Putamen (tissue), 1 donor: ENCODE results near the gene ARMC9.
"Not testable (repeated sequence)": the region's sequence is repeated elsewhere in the genome, so short reads cannot be mapped to it uniquely, and the experiment has no call there.

Experiments
- DNase-seq: peaks from one replicate; pipeline ENCODE4 v3.0.0-alpha.2; 2016; ENCODE audit warnings: low spot score

ARMC9 gene

DNA sequence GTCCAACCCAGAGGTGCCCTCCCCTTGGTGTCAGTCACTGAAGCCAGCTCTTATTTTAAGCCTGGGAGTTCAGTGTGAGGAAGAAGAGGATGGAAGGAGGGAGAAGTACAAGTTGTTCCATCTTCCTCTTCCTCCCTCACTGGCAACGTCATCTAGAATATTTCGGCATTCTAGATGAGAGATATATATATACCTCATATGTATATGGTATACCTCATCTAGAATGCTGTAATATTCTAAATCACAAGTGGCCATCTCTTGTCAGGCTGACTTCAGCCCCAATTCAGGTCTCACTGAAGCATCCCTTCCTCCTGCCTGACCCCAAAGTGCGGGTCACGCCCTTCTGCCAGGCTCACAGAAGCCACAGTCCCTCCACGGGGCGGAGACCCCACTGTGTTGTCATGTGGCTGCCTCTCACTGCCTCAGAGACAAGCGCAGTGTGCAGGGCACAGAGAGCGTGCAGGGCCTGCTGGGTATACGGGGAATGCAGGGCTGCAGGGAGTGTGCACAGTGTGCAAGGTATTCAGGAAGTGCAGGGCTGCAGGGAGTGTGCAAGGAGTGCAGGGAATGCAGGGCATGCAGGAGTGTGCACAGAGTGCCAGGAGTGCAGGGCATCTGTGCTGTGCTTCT is 164.2 kb downstream of the ARMC9 start:
- DNase-seq, result no peak

GRCh38 chr2:231364061-231364460 is 165.6 kb downstream of the ARMC9 start:
- no peak for DNase-seq

GRCh38 chr2:231364961-231365810 is 166.8 kb downstream of the ARMC9 start:
- DNase-seq, result peak; percentile 83

- no peak for DNase-seq
Observed at GRCh38 chr2:231367178-231367577, 168.7 kb downstream of the ARMC9 start.

- DNase-seq, result no peak
Observed at GRCh38 chr2:231369580-231370428, 171.4 kb downstream of the ARMC9 start.

DNA sequence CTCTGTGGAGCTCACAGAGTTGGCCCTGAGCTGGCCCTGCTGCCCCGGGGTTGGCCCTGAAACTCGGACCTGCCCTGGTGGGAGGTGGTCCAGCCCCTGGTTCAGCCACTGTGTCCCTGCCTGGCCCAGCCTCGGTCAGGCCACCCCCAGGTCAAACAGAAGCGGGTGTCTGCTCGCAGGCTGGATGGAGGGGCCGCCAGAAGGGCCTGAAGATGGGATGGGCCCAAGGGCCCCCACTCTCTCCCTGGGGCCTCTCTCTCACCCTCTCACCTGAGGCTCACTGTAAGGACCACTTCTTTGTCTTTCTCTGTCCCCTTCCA is 172.0 kb downstream of the ARMC9 start:
- no peak for DNase-seq

DNA sequence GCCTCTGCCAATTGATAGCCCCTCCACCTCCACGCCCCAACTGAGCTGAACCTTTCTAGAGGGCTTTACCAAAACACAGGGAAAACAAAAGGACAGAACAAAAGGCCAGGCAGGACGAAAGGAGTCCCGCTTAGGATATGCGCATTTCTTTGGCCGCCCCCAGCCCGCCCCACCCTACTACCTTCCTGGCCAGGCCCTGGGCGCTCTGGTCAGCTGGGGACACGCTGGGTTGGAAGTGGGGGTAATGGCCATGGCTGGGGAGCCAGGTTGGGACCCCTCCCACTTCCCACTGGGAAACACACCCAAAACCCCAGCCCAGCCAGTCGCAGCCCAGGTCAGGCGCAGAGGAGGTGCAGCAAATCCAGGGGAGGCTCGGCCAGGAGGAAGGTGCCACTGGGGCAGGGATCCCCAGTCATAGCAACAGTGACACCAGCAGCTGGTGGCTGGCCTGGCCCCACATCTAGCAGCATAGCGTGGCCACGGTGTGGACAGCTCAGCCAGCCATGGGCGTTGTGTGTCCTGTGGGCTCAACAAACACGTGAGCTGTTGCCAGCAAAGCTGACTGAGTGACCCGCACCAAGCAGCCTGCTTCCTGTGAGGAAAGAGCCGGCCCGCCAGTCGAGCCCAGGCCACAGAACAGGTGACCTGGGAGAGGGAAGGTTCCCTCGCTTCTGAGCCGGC is 172.5 kb downstream of the ARMC9 start:
- no peak for DNase-seq

DNA sequence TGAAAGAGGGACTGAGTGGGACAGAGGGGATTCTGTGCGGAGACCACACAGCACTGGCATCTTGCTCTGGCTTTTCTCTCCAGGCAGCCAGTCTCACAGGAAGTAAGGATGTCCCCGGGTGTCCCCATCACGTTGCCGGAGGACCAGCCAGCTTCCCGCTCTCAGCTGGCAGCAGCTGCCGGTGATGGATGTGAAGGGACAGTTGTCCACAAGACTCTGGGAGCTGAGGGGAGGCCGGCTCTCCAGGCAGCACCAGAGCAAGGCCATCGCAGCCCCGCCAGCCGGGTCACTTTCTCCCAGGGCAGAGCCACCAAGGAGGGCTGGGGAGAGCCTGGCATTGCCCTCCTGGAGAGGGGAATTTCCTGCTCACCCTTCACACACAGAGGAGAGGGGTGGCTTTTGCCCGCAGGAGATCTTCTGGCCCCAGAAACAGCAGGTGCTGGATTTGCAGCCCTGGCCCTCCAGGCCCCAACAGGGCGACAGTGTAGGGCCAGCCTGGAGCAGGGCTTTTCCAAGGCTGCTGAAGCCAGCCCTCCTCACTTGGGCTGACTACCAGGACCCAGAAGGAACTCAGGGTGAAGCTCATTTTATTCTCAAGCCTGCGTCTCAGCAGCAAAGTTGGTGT is 173.1 kb downstream of the ARMC9 start:
- DNase-seq, result peak; percentile 68

- no peak for DNase-seq
Observed at GRCh38 chr2:231372326-231372725, 173.9 kb downstream of the ARMC9 start.

DNA sequence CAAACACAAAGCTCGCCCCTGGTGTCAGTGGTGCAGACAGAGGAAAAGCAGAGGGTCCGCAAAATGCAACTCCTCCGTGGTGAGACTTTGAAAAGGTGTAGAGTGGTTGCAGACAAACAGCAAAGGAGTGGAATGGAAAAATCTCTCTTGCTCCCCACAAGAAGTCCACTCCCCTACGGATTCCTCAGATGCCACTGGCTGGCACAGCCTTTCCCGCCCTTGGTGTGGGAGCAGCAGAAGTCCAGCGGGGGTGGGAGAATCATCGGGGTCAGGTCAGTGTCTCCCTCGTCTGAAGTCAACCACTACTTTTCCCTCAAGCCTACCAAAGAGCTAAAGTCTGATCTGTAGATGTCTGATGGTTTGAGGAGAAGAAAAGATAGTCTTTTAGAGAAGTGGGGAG is 174.8 kb downstream of the ARMC9 start:
- no peak for DNase-seq

GRCh38 chr2:231373786-231374349 is 175.4 kb downstream of the ARMC9 start:
- DNase-seq, result no peak

- DNase-seq, result no peak
Observed at GRCh38 chr2:231374771-231375170, 176.3 kb downstream of the ARMC9 start.

DNA sequence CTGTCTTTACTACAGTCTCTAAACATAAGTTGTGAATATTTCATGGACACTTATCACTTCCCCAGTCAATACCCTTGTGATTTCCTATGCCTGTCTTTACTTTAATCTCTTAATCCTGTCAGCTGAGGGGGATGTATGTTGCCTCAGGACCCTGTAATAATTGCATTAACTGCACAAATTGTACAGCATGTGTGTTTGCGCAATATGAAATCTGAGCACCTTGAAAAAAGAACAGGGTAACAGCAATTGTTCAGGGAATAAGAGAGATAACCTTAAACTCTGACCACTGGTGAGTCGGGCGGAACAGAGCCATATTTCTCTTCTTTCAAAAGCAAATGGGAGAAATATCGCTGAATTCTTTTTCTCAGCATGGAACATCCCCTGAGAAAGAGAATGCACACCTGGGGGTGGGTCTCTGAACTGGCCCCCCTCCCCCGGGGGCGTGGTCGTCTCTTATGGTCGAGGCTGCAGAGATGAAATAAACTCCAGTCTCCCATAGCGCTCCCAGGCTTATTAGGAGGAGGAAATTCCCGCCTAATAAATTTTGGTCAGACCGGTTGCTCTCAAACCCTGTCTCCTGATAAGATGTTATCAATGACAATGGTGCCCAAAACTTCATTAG is 177.7 kb downstream of the ARMC9 start:
- DNase-seq, result not testable (repeated sequence)

GRCh38 chr2:231376857-231377256 is 178.4 kb downstream of the ARMC9 start:
- DNase-seq, result no peak

DNA sequence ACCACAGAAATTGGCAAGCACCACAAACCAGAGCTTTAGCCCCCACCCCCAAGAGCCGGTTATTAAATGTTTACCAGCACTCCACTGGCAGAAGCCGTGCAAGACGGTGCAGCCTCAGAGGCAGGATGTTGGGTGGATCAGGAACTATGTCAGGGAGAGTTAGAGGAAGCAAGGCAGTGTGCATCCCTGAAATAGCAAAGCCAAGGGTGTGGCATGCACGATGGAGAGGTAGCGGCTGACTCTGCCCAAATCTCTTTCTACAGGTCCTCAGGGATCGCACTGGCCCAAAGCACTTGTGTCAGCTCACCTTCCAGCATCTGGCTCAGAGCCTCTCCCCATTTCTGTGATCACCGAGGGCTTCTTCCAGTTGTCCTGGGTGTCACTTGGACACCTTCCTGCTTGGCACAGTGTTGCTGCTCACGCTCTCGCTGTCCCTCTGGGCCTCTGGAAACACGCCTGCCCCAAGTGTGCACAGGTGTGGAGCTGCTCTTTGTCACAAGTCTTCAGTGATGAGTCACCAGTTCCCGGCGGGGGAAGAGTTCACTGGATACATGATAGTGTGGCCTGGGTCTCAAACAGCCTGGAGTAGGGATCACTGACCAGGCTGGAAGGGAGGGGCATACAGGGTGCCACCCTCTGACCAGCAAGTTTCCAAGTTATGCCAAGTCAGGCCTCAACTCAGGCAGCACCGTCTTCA is 179.7 kb downstream of the ARMC9 start:
- no peak for DNase-seq

DNA sequence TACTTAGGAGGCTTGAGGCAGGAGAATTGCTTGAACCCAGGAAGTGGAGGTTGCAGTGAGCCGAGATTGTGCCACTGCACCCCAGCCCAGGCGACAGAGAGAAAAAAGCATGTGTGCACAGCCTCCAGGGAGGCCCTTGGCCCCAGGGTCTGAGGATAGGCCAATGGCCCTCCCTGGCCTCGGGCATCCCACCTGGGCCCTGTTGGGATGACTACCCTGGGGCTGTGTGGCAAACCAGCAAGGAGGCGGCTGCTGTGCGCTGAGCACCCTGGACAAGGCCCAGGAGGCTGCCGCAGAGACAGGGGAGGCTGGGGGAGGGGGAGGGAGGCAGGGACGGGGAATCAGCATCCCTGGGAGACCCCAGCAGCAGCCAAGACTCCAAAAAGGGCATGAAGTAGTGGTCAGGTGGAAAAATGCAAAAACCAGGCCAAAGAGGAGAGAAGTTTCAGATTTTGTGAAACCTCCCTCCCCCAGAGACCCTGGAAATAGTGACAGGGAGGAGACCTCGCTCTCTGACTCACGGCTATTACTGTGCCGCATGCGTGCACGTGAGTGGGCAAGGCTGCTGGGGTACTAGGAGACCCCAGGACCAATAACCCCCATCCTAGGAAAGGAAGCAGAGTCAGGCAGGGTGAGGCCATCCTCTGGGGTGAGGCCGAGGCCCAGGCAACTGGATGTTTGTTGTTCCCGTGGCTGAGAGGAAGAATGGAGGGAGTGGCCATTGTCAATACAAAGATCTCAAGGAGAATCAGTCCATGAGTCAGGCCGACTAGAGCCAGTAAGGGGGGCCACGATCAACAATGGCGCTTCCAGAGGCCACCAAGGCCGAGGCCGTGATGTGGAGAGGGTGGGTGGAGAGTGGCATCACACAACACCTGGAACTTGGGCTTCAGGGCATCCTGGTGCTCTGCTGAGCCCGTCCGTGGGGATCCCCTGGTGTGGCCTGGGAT is 181.1 kb downstream of the ARMC9 start:
- DNase-seq, result peak; percentile 73

- no peak for DNase-seq
Observed at GRCh38 chr2:231380307-231380706, 181.9 kb downstream of the ARMC9 start.

DNA sequence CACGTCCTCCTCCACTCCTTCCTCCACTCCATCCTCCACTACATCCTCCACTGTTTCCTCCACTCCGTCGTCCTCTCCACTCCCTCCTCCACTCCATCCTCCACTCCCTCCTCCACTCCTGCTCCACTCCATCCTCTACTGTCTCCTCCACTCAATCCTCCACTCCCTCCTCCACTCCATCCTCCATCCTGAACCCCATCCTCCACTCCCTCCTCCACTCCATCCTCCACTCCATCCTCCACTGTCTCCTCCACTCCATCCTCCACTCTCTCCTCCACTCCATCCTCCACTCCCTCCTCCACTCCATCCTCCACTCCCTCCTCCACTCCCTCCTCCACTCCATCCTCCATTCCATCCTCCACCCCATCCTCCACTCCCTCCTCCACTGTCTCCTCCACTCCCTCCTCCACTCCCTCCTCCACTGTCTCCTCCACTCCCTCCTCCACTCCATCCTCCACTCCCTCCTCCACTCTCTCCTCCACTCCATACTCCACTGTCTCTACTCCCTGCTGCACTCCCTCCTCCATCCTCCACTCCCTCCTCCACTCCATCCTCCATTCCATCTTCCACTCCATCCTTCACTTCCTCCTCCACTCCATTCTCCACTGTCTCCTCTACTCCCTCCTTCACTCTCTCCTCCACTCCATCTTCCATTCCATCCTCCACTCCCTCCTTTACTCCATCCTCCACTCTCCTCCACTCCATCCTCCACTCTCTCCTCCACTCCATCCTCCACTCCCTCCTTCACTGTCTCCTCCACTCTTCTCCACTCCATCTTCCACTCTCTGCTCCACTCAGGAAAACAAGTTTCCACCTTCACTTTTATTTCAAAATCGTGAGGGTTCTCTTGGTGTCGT is 182.8 kb downstream of the ARMC9 start:
- DNase-seq, result no peak
